Hematopoietic multipotent progenitor cell (in vitro differentiated cells): ENCODE measurements around the gene CNN3. TPM values are rescaled to one million over a fixed set of nuclear protein-coding genes. Genes with fewer than 3 reads are reported as not detected.

Source experiments
- DNase-seq, 3 donors: peaks; one replicate each; pipeline ENCODE4 v3.0.0-alpha.2; 2011 to 2015; ENCODE audit warnings: low read depth in 2 of 3, low spot score in 2 of 3
- total RNA-seq: library from RNA; depleted of rRNA; stranded (reverse); fragments of >200 nt; gene quantifications from one replicate; pipeline ENCODE4 v1.2.3, GENCODE V29; 2012

The CNN3 gene
- total RNA-seq, 1 donor: 6.2 TPM

DNA sequence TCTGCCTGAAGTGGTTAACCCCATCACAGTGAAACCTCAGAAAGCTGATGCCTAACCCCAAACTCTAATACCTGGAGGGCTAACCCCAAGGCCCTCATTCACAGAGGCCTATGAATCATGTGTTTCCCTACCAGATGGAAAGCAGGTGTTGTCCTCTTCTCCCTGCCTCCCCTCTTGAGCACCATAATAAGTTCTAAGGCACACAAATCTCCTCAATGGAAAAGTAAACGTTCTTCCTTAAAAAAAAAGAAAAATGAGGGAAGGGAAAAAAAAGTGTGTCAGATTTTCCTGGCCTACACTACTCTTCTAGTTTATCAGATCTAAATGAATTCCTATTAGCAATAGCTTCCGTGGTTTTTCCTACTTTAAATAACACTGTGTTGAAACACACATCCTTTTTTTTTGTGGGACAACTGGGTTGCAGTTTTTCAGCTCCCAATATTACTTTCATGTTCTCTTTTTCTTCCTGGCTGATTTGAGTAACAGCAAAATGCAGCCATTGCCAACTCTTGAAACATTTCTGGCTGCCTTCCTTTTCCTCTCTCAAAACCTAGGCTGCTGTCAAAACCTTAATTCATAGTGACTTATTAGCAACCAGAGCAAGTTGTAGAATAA is 63.5 kb downstream of the CNN3 start:
- DNase-seq: no peak

DNA sequence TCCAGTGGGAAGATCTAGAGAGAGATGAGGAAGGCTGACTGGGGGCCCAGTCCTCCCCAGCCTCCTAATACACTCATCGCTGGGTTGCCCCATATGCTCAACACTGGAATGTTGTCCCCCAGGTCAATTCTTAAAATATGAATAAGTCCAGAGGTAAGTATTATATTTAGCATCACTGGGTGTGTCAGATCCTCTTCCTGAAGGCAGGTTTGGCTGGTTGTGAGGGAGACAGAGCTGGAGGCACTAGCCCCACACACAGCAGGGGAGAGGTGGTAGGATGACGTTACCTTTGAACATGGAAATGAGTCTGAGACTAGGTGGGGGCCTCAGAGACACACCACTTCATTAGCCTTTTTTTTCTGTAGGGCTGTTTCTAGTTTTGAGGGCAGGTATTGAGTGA is 64.2 kb downstream of the CNN3 start:
- no peak for DNase-seq

DNA sequence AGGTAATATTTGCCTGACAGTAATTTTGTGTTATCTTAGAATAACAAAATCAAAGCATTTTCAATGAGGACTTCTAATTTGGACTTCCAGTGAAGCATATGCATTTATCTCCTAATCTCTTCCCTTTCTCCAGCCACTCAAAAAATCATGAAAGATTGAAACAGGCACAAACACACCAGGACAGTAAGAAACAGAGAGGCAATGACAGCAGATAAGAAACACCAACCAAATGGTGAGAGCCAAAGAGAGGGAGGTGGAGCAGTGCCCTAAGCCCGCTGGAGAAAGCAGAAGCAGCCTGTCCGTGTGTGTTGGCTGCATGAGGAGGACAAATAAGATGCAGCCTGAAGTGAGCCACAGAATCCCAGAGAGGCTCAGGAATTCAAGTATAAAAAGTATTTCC is 67.7 kb downstream of the CNN3 start:
- no peak for DNase-seq

- DNase-seq: no peak
Measured at GRCh38 chr1:94858276-94858675, 68.6 kb downstream of the CNN3 start.

- DNase-seq: no peak
Measured at GRCh38 chr1:94856868-94857267, 70.0 kb downstream of the CNN3 start.

DNA sequence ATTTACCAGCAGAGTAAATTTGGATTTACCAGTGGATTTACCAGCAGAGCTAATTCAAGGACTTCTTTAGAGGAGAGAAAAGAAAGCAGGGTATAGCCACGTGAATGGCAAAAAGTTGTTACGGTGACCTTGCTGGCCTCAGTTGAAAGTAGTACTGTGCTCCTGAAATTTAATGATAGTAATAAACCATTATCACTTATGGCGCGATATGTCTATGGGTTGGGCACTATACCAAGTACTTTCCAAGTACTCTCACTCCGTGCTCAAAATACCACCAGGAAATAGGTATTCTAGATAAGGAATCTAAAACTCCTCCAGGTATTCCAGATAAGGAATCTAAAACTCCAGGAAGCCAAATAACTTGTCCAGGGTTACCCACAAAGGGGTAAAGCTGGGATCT is 70.9 kb downstream of the CNN3 start:
- DNase-seq: no peak

DNA sequence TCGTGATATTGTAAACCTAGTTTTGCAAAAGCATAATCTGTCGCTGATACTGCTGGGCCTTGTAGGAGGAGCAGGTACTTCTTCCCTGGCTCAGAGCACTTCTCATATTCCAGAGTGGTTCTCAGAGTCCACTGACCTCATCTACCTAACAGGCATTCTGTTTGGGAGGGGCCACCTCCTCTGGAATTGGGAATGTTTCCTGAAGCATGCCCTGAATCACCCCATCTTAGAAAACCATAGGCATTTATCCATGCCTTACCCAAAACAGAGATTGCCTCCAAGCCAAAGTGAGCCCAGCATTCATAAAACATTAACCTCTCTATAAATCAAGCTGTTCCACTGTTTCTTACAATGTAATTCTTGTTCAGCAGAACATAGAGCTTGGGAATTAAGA is 71.6 kb downstream of the CNN3 start:
- no peak for DNase-seq

GRCh38 chr1:94854458-94855306 is 72.2 kb downstream of the CNN3 start:
- peak; percentile 43 to 91 (median 87) for DNase-seq

GRCh38 chr1:94852788-94853187 is 74.1 kb downstream of the CNN3 start:
- no peak for DNase-seq

DNA sequence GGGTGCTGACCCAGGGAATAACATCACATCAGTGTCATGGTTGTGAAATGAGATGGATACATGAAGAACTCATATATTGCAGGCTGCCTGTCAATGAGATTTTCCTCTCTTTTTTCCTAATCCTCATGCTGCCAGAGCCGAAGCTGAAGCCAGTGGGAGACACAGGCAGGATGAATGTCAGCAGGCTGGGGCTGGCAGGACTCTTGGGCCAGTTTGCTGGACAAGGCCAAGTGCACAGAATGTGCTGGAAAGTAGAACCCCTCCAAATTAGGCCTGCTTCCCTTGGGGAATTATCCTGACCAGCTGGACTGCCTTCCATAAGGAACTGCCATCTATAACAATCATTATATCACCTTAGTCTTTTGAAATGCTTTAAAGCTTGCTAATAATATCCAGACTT is 75.3 kb downstream of the CNN3 start:
- no peak for DNase-seq

Other genes starting within 250 kb of the CNN3 start
- not detected for gene SLC44A3, start 106.8 kb downstream of the CNN3 start, total RNA-seq
- 0.54 TPM for gene ALG14, start 145.8 kb upstream of the CNN3 start, total RNA-seq
- gene TLCD4, start 190.2 kb upstream of the CNN3 start, total RNA-seq: under 0.01 TPM